Suprapubic skin (tissue), 4 donors: Measurements from ENCODE around the gene AKAP3.

Experiments
- CTCF ChIP-seq, 2 donors: fragments of 200-600 bp in 1 of 2; fragments of 450-650 bp in 1 of 2; sonication (generic) in 1 of 2; IDR thresholded peaks; one replicate each; pipeline ENCODE4 v1.5.1; 2016 to 2019; ENCODE audit warnings: antibody characterized with exemption in 2 of 2, mild to moderate bottlenecking in 1 of 2, moderate library complexity in 1 of 2
- EP300 ChIP-seq: sonication (generic); formaldehyde crosslinking; IDR thresholded peaks from one replicate; pipeline ENCODE4 v1.6.1; 2017; ENCODE audit warnings: antibody characterized with exemption
- POLR2A ChIP-seq, 2 donors: fragments of 450-650 bp; IDR thresholded peaks; one replicate each; pipeline ENCODE4 v1.6.1; 2017; ENCODE audit warnings: antibody characterized with exemption in 2 of 2, mild to moderate bottlenecking in 2 of 2, moderate library complexity in 2 of 2
- POLR2AphosphoS5 ChIP-seq, 3 donors: sonication (generic); formaldehyde crosslinking; IDR thresholded peaks; one replicate each; pipeline ENCODE4 v1.6.1; 2017; ENCODE audit warnings: antibody characterized with exemption in 3 of 3

- TF ChIP-seq POLR2AphosphoS5 (IDR thresholded peaks at IDR 0.05), result no peak
- TF ChIP-seq CTCF (IDR thresholded peaks at IDR 0.05), result no peak
- TF ChIP-seq POLR2A (IDR thresholded peaks at IDR 0.05), result no peak
- TF ChIP-seq EP300, result no peak
Measured at GRCh38 chr12:4587108-4587507, 61.7 kb downstream of the AKAP3 start.
